Stimulated activated CD8-positive, alpha-beta memory T cell treated with anti-CD3 and anti-CD28 coated beads, Interleukin-7, amount 100 ng/mL, for 1 hour (primary cell): ENCODE measurements around the gene MAL.

Experiments
- DNase-seq, 2 donors: peaks; one replicate each; pipeline ENCODE4 v3.0.0-alpha.2; 2020; ENCODE audit warnings: low read depth in 2 of 2

The MAL gene

GRCh38 chr2:95016616-95017015 is 8.9 kb upstream of the MAL start:
- no peak for DNase-seq

- DNase-seq = no peak
Observed at GRCh38 chr2:95017071-95017501, 8.4 kb upstream of the MAL start.

- DNase-seq = no peak
Observed at GRCh38 chr2:95017836-95018235, 7.7 kb upstream of the MAL start.

GRCh38 chr2:95018301-95018700 is 7.2 kb upstream of the MAL start:
- no peak for DNase-seq

- no peak for DNase-seq
Observed at GRCh38 chr2:95018861-95019550, 6.5 kb upstream of the MAL start.

GRCh38 chr2:95019572-95019971 is 5.9 kb upstream of the MAL start:
- no peak for DNase-seq

- no peak for DNase-seq
Observed at GRCh38 chr2:95020275-95021022, 5.1 kb upstream of the MAL start.

- no peak for DNase-seq
Observed at GRCh38 chr2:95021023-95021416, 4.5 kb upstream of the MAL start.

GRCh38 chr2:95021847-95022246 is 3.7 kb upstream of the MAL start:
- DNase-seq = no peak

GRCh38 chr2:95022309-95023221 is 2.9 kb upstream of the MAL start:
- DNase-seq = peak; percentile 61 to 78

GRCh38 chr2:95023222-95023597 is 2.3 kb upstream of the MAL start:
- DNase-seq = peak in 1 of 2 donors; percentile 18

GRCh38 chr2:95024371-95024770 is 1.1 kb upstream of the MAL start:
- no peak for DNase-seq

- no peak for DNase-seq
Observed at GRCh38 chr2:95024960-95025405, 525 bp upstream of the MAL start.

- DNase-seq = no peak
Observed at GRCh38 chr2:95026471-95027368, 1.2 kb downstream of the MAL start.

GRCh38 chr2:95027369-95027720 is 1.8 kb downstream of the MAL start:
- no peak for DNase-seq

- DNase-seq = no peak
Observed at GRCh38 chr2:95029898-95030341, 4.4 kb downstream of the MAL start.

- no peak for DNase-seq
Observed at GRCh38 chr2:95030496-95030895, 5.0 kb downstream of the MAL start.

- DNase-seq = no peak
Observed at GRCh38 chr2:95031076-95031725, 5.7 kb downstream of the MAL start.

- no peak for DNase-seq
Observed at GRCh38 chr2:95031726-95032116, 6.2 kb downstream of the MAL start.

- DNase-seq = no peak
Observed at GRCh38 chr2:95032341-95032740, 6.8 kb downstream of the MAL start.
